PC-3 (cell line): ENCODE data around the gene SLC25A47.

Experiments
- CTCF ChIP-seq: fragments of 300-600 bp; sonication (generic); conservative IDR thresholded peaks from 2 replicates; pipeline ENCODE4 v1.5.1; 2017; ENCODE audit warnings: antibody characterized with exemption, low read depth, mild to moderate bottlenecking, low read length
- EZH2phosphoT487 ChIP-seq: fragments of 300-600 bp; sonication (generic); IDR thresholded peaks from 2 replicates; pipeline ENCODE4 v1.6.1; 2018; ENCODE audit warnings: mild to moderate bottlenecking, antibody characterized with exemption, low read length, borderline replicate concordance

GRCh38 chr14:100375266-100375962 lies 52.3 kb downstream of the SLC25A47 start:
- TF ChIP-seq CTCF, result no peak
- TF ChIP-seq EZH2phosphoT487, result no peak
